GM19099 (cell line): ENCODE measurements around the gene TSC22D2.

Experiments used
- POLR2A ChIP-seq: IDR thresholded peaks from 3 replicates; pipeline ENCODE4 v1.6.1; 2011; ENCODE audit warnings: low read depth; ENCODE audit not compliant: insufficient read length; ENCODE audit errors: extremely low read depth

TSC22D2 gene

GRCh38 chr3:150509780-150510179 lies 101.7 kb downstream of the TSC22D2 start:
- no peak for TF ChIP-seq POLR2A

DNA sequence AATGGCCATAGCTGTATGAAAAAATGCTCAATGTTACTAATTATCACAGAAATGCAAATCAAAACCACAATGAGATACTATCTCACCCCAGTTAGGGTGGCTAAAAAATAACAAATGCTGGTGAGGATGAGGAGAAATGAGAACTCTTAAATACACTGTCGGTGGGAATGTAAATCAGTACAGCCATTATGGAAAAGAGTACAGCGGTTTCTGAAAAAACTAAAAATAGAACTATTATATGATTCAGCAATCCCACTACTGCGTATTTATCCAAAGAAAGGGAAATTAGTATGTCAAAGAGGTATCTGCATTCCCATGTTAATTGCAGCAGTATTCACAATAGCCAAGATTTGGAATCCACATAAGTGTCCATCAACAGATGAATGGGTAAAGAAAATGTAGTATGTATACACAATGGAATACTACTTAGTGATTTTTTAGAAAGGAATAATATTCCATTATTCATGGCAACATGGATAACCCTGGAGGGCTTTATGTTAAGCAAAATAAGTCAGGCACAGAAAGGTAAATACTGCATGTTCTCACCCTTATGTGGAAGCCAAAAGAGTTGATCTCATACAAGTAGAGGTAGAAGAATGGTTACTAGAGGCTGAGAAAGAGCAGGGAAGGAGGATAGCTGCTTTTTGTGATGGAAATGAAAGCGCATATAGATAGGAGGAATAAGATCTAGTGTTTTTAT lies 103.2 kb downstream of the TSC22D2 start:
- no peak for TF ChIP-seq POLR2A

DNA sequence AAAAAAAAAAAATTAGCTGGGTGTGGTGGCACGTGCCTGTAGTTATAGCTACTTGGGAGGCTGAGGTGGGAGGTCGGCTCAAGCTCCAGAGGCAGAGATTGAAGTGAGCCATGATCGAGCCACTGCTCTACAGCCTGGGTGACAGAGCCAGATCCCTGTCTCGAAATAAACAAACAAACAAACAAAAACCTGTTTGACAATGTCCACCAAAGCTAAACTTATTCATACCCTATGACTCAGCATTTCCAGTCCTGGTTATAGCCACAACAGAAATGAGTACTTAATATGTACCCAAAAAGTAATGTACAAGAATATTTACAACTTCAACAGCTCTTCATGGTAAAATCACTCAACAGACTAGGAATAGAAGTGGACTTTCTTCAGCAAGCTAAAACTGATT lies 107.1 kb downstream of the TSC22D2 start:
- TF ChIP-seq POLR2A, result no peak
